ENCODE results near the gene PRKCZ.

GRCh38 chr1:2212274-2212531 is 162.0 kb downstream of the PRKCZ start:
- TF ChIP-seq CTCF (conservative IDR thresholded peaks at IDR 0.05 in 1 of 2, IDR thresholded peaks at IDR 0.05 in 1 of 2; ENCODE audit: low read depth in 1 of 2, low read length in 2 of 2), result no peak
- TF ChIP-seq EZH2 (IDR thresholded peaks at IDR 0.05; ENCODE audit: low read length, missing control alignments), result no peak
